Type B pancreatic cell (in vitro differentiated cells): Measurements from ENCODE around the gene TNFRSF8. TPM values are rescaled to one million over a fixed set of nuclear protein-coding genes. Genes with fewer than 3 reads are reported as not detected.
A peak's percentile ranks its signal among the peaks of the same experiment; 100 is the strongest.

ENCODE experiments used
- DNase-seq: peaks from one replicate; pipeline ENCODE4 v3.0.0; 2021; ENCODE audit warnings: mixed read lengths; ENCODE audit not compliant: unreplicated experiment; ENCODE audit errors: extremely low spot score
- H3K27ac Mint-ChIP-seq: 2 replicates; pipeline ENCODE4 v1.8.0; 2021; ENCODE audit warnings: mild to moderate bottlenecking, mixed read lengths
- H3K27me3 Mint-ChIP-seq: 2 replicates; pipeline ENCODE4 v1.8.0; 2021; ENCODE audit warnings: mixed read lengths
- H3K36me3 Mint-ChIP-seq: 2 replicates; pipeline ENCODE4 v1.8.0; 2021; ENCODE audit warnings: mixed read lengths
- H3K4me1 Mint-ChIP-seq: one replicate; pipeline ENCODE4 v1.8.0; 2021; ENCODE audit warnings: mixed read lengths; ENCODE audit not compliant: unreplicated experiment
- H3K4me3 Mint-ChIP-seq: 2 replicates; pipeline ENCODE4 v1.8.0; 2021; ENCODE audit warnings: mild to moderate bottlenecking, mixed read lengths
- H3K9me3 Mint-ChIP-seq: 2 replicates; pipeline ENCODE4 v1.8.0; 2021; ENCODE audit warnings: mixed read lengths
- CTCF ChIP-seq: fragments of 200-600 bp; sonication (generic); conservative IDR thresholded peaks from 2 replicates; pipeline ENCODE4 v1.5.0; 2021; ENCODE audit warnings: antibody characterized with exemption, mild to moderate bottlenecking
- total RNA-seq: library from RNA; stranded (reverse); gene quantifications from 2 replicates; pipeline ENCODE4 v1.2.1, GENCODE V29; 2021; ENCODE audit warnings: low replicate concordance

The TNFRSF8 gene
- total RNA-seq, 1 donor from 2014 or later: 0.07 TPM

GRCh38 chr1:12166834-12167492, 103.9 kb downstream of the TNFRSF8 start, which contains the start of gene TNFRSF1B:
TNFRSF1B (plus strand) TSS chr1:12166991; CDS start chr1:12167092, 101 bp downstream.
- H3K36me3 Mint-ChIP-seq: no peaks in the 10 kb centered on the region
- H3K27me3 Mint-ChIP-seq: peaks cover 48% of the 10 kb centered on the region
- no peak within 1 kb of the TSS for H3K27ac Mint-ChIP-seq
- TF ChIP-seq CTCF: no peak
- H3K4me3 Mint-ChIP-seq: peak within 1 kb of the TSS; percentile 82
- H3K4me1 Mint-ChIP-seq: peaks cover 14% of the 10 kb centered on the region
- no peak for DNase-seq
- H3K9me3 Mint-ChIP-seq: no peaks in the 10 kb centered on the region

DNA sequence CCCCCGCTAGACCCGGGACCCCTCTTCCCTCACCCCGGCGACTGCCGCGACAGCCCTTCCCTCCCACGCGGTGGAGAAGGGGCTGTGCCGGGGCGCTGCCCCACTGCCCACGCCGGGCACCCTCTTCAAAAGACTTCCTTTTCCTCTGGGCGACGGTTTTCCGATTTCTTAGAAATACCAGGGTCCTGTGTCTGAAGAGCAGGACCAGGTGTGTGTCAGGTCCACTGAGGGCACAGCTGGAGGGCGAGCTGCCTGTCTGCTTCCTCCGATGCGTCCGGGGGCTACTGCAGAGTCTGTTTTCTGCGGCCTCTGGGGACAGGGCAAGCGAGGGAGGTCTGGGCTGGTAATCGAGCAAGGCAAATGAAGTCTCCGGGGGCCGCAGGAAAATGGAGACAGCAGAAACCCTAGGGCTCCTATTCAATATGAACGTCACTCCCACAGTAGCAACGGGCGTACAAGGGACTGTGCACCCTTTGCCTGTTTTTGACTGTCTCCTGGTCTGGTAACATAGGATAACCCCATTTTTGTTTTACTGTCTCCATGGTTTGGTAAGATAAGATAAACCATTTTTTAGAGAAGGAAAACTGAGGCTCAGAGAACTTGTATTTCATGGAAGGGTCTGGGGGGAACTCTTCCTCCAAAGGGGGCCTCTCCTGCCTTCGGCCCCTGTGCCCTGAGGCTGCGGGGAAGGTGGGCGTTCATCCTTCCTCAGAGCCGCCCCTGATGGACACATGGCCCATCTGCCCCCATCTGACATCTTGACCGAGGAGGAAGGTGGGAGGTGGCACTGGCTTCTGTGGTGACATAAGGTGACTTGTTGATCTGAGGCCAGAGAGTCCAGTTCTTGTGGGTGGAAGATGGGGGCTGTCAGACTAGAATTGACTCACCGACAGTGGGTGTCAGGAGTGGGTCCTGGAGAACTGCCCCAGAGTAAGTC, 104.7 kb downstream of the TNFRSF8 start:
- no peak overlapping the region for H3K27ac Mint-ChIP-seq
- no peaks in the 10 kb centered on the region for H3K9me3 Mint-ChIP-seq
- peaks cover 48% of the 10 kb centered on the region for H3K27me3 Mint-ChIP-seq
- no peak for TF ChIP-seq CTCF
- no peaks in the 10 kb centered on the region for H3K36me3 Mint-ChIP-seq
- H3K4me1 Mint-ChIP-seq: peaks cover 14% of the 10 kb centered on the region
- DNase-seq: no peak
- H3K4me3 Mint-ChIP-seq: peak overlapping the region; percentile 82

- H3K27ac Mint-ChIP-seq: no peak overlapping the region
- no peak for TF ChIP-seq CTCF
- no peaks in the 10 kb centered on the region for H3K36me3 Mint-ChIP-seq
- peaks cover 14% of the 10 kb centered on the region for H3K4me1 Mint-ChIP-seq
- peak overlapping the region; percentile 82 for H3K4me3 Mint-ChIP-seq
- peaks cover 41% of the 10 kb centered on the region for H3K27me3 Mint-ChIP-seq
- DNase-seq: no peak
- H3K9me3 Mint-ChIP-seq: no peaks in the 10 kb centered on the region
These were observed 105.5 kb downstream of the TNFRSF8 start for GRCh38 chr1:12168451-12169160.

- Mint-ChIP-seq H3K36me3 (no peaks in the 10 kb centered on the region), H3K9me3 (no peaks in the 10 kb centered on the region)
These were observed 106.5 kb downstream of the TNFRSF8 start for GRCh38 chr1:12169442-12170135.

More at GRCh38 chr1:12169442-12170135, 106.5 kb downstream of the TNFRSF8 start:
- H3K27ac Mint-ChIP-seq: no peak overlapping the region
- peaks cover 41% of the 10 kb centered on the region for H3K27me3 Mint-ChIP-seq
- TF ChIP-seq CTCF: no peak
- no peak for DNase-seq
- H3K4me3 Mint-ChIP-seq: no peak overlapping the region
- H3K4me1 Mint-ChIP-seq: peaks cover 15% of the 10 kb centered on the region
